SIG-M5 (cell line): ENCODE results near the gene CSPG4.
"Not testable (repeated sequence)": the region's sequence is repeated elsewhere in the genome, so short reads cannot be mapped to it uniquely, and the experiment has no call there.

Source experiments
- DNase-seq: peaks from one replicate; lab custom pipeline; 2025; lab: John Stamatoyannopoulos, UW

CSPG4 gene

DNA sequence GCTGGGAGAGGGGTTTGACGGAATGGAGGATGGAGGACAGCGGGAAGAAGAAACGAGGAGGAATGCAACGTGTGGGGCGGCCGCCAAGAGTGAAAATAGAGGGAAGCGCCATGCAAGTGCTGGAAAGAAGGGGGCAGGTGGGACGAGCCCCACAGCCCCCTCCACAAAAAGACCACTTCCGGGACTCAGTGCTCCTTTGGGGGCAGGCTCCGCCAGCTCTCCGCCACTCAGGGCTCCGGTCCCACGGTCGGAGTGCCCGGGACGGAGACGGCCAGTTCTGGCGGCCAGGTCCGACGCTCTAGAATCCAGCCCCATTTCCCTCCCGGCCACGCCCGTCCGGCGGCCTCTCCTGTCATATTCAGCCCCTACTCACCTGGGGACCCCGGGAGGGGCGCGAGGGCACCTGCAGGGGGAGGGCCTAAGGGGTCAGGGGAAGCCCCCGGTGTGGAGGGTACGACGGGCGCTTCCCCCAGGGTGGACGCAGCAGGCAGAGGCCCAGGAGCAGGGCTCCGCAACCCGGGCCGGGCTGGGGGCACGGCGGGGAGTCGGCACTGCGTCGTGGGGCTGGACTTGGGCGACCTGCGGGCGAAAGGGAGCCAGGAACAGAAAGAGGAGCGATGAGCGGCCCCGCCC, 25.5 kb upstream of the CSPG4 start:
- no peak for DNase-seq

DNA sequence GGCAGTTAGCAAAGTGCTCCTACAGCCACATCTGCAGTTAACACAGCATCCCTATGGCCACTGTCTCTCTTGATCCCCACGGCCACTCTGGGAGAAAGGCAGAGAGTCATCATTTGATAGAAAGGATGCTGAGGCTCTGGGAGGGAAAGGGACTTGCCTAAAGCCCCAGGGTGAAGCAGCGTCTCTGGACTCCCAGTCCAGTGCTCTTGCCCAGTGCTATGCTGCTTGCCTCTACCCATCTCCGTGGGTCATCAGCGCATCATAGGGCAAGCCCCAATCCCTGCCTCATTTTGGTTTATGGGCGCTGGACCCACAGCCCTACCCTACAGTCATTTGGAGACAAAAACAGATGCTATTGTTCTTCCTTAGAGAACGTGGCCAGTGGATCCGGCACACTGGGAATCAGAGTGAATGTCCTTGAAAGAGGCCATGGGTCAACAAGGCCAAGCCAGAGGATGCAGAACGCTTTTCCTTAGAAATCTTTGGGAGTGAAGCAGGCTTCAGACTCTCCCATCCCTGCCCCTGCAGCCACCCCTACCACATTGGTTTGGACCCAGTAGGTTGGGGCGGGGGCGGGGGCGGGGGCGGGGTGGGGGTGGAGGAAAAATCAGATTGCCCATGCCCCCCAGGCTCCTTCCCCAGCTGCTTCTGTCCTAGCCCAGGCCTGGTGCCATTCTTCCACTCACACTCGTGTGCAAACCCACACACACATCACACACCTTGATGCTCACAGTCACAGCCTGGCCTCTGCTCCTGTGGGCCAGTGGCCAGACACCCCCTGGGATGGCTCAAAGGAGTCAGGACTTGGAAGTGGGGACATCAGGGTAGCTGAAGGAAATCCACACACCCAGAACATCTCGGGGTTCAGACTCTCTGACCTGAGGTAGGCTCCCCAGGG, 24.7 kb upstream of the CSPG4 start:
- DNase-seq = not testable (repeated sequence)

DNA sequence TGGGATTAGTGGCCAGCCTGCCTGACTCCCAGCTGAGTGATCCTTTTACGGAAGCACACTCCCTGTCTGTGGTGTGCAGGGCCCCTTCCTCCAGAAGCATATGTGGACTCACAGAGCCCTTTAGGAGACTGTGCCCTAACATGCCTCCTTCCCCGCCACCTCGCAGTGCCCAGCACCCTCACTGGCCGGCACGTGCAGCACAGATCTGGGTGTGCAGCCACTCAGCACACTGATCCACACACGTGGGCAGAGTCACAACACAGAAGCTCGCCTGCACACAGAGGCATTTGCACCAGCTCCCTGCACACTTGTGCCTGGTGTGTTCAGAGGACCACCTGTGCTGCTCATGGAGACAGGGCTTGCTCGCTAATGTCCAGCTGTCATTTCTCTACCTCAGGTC, 23.6 kb upstream of the CSPG4 start:
- DNase-seq = no peak

DNA sequence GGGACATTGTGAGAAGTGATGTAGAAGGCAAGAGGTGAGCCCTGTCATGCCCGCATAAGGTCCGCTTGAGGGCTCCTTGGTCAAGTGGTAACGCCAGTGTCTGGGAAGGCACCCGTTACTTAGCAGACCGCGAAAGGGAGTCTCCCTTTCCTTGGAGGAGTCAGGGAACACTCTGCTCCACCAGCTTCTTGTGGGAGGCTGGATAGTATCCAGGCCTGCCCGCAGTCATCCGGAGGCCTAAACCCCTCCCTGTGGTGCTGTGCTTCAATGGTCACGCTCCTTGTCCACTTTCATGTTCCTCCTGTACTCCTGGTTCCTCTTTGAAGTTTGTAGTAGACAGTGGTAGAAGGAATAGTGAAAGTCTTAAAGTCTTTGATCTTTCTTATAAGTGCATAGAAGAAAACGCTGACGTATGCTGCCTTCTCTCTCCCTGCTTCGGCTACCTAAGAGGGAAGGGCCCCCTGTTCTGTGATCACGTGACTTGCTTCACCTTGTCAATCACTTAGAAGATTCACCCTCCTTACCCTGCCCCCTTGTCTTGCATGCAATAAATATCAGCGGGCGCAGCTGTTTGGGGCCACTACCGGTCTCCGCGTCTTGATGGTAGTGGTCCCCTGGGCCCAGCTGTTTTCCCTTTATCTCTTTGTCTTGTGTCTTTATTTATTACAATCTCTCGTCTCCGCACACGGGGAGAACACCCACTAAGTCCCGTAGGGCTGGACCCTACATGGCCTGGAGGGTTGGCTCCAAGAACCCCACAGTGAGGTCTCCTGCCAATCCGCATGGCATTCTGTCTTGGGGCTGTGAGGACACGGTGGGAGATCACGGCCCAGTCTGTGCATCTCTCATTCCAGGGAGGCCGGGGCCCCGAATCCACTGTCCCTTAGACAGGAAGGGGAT, 22.5 kb upstream of the CSPG4 start:
- not testable (repeated sequence) for DNase-seq

DNA sequence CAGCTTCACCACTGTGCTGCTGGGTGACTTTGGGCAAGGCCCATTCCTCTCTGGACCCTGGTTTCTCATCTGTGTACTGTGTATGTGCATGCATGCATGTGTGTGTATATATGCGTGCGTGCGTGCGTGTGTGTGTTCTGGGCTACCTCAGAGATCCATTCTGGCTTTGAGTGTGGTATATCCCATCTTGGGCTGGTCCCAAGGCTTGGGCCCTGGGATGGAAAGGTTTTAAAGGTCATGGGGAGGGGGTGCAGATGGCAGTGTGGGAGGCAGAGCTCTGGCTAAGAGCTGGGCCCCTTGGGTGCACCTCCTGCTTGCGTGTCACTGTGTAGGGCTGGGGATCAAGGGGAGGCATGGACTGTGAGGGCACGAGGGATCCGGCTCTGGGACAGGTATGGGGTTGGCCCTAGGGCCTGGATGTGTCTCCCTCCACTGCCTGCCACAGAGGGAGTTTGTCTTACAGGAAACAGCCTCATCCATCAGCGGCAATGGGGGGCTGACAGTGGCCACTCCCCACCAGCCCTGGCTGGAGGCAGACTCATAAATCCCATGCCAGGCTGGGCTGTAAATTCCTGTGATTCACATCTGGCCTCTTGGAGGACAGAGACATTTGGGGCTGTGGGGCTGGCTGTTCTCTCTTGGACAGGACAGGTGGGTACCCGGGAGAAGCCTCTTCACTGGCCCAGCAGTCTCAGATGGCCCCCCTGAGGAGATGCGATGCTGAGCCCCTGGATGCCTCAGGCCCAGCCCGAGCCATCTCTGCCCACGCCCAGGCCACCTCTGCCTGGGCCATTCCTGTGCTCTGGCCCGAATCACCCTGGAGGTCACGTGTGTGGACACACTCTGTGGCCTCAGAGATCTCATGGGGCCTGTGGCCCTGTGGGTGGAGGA, 21.4 kb upstream of the CSPG4 start:
- DNase-seq = no peak

DNA sequence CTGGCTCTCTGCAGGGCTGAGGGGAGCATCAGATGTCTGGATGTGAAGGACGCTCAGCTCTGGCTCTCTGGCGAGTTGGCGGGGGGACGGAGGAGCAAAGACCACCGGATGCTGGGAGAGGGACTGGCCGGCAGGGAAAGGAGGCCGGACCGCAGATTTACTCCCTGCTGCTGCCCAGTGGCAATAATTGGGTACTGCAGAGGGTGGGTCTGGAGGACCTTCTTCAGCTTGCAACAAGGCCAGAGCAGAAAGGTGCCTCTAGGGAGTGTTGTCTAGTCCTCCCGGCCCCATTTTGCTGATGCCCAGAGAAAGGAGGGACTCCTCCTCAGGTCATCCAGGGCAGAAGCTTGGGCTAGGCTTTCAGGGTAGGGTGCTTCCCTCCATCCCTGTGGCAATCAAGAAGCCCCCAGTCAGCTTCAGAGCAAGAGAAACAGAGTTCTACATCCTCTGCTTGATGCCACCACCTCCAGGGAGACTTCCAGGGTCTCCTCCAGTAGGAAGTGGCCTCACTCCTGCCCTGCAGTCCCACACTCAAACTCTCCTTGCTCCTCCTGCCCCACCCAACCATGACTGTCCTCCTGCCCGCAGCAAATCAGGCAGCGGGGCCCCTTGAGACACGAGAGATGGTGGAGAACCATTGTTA, 20.3 kb upstream of the CSPG4 start:
- no peak for DNase-seq

DNA sequence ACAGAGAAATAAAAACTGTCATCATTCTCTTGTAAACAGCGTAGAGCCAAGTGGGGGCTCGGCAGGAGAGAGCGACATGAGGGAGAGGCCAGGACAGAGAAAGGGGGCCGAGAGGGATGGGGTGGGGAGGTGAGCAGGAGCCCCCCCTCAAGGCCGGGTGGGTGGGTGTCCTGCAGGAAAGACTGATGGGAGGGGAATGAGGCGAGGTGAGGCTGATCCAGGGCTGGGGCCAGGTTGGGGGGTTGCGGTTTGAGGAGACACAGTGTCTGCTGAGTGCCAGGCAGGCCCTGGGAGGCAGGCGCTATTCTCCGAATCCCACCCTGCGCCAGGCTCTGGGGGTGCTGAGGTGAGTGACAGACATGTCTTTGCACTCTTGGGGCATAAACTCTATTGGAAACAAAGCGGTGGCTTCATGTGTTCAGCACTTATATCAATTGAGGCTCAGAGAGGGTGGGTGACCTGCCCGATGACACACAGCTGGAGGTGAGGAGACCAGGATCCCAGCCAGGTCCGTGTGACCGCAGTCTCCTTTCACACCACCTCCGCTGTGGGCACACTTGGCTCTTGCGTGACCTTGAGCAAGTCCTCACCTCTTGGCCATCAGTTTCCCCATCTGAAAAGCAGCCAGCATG, 19.6 kb upstream of the CSPG4 start:
- DNase-seq = no peak

DNA sequence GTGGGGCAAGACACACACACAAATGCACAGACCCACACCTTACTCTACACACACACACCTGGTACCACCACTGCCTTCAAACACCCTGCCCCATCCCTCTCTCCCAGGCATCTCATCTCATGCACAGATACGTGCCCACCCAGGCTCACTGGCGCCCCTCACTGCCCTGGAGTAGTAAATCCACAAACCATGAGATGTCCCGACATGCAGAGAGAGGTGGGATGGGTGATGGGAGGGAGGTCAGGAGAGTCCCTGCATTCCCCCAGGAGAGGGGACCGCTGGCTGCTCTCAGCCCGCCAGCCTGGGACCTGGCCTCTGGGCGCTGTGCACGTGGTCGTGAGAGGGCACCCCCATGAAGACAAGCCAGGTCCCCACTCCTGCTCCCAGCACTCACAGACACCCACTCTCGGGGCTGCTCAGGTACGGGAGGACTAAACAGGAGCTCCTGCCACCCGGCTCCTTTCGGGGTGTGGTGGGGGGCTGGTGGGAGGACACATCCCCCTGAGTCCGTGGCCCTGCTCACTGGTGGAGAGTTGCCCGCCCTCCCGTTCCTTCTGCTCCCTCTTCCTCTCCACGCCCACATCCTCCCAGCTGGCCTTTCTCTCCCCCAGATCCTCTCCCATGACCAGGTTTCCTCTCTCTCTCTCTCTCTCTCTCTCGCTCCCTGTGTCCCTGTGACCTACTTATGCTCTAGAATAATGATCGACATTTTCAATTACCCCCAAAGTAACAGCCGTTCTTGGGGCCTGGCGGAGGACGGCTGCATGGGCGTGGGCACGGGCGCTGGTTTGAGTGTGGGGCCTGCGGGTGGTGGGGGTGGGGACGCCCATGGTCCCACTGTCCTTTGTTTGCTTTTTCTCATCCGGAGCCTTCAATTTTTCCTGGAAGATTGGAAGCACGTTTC, 18.9 kb upstream of the CSPG4 start:
- no peak for DNase-seq

DNA sequence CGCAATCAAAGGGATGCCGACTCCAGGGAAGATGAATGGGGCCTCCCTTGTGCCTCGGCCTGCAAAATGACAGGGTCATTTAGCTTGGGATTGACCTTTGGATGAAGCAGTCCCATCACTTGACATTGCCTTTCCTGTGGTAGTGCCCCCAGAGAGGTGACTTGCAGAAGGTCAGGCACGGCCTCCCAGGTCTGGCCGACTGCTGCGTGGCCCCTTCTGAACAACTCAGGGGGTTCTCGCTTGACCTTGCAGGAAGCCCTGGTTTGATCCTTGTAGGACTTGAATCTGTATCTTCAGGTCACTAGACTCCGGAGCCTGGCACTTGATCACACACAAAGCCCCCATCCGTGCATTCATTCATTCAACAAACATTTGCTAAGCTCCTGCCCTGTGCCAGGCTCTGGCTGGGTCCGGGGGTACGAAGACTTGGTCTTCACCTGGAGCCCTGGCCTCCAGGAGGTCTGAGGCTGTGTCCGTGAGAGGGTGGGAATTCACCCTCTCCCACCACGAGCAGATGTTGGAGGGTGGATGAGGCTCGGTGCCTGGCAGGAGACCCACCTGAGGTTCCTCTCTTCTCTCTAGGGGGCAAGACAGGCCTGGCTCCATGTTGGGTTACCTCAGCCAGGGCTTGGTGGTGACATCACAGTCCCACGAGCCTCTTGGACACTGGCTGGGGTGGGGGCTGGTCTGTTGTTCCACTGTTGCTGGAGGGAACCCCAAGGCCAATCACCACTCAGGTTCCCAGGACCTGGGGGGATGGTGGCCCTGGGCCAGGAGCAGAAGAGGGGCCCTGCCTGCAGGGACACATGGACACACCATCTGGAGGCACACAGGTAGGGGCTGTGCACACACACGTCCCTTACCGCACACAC, 18.0 kb upstream of the CSPG4 start:
- DNase-seq = not testable (repeated sequence)

DNA sequence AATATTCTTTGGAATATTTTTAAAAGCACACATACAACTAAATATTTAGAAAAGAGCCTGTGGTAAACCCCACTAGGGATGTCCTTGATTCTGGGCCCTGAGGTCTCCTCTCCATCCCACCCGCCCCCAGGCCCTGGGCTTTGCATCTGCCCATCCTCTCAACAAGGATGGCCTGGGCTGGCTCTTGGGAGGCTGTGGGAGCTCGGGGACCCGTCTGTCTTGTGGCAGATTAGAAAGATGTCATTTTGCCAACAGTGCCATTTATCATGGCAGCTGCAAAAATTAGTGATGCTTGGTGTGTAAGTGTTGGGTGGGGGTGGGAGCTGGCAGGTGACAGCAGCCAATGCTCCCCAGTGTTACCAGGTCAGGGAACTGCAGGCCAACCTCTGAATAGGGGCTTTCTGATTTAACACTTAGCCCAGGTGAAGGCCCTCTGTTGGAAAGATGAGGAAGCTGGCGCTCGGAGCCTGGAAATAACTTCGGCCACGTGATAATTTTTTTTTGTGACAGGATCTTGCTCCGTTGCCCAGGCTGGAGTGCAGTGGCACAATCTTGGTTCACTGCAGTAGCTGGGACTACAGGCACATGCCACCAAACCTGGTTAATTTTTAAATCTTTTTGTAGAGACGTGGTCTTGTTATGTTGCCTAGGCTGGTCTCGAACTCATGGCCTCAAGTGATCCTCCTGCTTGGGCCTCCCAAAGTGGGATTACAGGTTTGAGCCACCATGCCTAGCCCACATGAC, 16.9 kb upstream of the CSPG4 start:
- no peak for DNase-seq

DNA sequence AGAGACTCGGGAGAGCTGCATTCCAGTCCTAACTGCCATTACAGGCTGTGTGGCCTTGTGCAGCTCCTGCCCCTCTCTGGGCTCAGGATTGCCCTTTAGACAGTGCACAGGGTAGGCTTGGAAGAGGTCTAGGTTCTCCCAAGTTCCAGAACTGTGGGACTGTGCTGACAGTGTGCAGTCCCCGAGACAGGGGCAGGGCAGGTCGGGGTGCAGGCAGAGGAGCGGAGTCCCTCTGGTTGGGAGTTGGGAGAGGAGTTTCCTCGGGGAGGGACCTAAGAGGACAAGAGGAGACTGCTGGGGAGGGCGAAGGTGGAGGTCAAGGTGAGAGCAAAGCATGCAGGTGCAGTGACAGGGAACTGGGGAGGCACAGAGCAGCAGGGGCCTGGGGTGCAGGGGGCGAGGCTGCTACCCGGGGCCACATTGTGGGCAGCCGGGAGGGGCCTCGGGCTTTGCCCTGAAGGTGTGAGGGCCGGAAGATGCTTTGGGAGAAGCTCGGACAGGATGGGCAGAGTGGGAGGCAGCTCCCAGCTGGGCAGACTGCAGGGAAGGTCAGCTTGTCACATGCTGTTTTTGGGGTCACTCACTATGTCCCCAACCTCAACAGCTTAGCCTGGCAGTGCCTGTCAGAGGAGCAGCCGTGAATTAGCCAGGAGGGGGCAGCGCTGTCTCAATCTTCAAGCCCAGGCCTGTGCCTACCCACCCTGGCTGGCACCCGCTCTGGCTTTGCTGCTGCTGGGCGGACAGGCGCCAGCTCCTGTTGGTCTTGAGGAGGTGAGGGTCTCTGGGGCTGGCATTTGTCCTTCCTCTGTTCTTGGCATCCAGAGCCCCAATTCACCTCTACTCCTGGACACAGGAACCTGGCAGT, 15.4 kb upstream of the CSPG4 start:
- no peak for DNase-seq

DNA sequence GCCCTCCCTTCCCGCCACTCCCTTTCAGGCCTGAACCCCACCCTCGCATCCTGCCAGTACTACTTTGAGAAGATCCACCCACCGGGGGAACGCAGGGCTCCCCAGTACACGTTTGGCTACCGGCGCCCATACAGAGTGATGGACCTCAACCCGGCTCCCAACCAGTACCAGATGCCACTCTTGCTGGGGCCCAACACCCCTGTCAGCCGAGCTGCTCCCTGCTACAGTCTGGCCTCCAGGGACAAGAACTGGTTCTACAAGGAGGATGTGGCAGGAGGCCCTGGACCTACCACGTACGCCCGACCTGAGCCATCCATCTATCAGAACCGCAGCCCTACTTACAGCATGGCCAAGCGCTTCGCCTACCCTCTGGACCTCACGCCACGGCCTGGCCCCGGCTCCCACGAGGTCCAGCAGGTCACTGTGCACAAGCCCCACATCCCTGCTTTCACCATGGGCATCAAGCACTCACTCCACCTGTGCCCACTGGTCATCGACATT, 14.4 kb upstream of the CSPG4 start:
- no peak for DNase-seq

DNA sequence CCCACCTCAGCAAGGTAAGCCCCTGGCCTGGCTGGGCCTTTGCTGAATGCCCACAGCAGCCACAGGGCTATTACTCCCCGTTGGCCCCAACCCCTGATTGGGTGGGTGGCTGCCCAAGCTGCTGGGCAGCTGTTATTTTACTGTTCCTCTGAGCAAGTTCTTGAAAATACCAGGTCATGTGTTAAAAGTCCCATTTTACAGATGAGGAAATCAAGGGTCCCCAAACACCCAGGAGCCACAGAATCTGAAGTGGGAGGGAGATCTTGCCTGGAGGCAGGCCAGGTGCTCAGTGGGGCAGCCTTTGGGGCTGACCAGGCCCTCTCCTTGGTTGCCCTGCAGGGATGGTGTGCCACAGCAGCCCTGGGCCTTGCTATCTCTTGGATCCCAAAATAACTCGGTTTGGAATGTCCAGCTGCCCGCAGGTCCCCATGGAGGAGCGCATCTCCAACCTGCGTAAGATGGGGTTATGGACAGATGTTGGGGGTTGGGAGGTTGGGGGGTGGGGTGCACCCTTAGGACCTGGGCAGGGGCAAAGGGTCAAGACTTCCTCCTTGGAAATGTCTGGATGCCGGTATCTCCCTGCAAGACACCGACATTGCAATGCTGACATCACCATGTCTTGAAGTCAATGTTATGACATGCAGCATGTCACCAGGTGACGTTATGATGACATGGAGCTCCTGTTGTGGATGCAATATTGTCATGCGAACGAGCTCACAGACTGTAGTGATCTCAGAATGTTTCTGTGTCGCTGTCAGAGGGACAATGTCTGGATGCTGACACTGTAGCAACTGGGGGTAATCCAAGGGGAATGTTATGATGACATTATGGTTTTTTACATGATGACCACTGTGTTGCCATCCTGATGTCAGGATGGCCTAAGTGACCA, 13.3 kb upstream of the CSPG4 start:
- no peak for DNase-seq

DNA sequence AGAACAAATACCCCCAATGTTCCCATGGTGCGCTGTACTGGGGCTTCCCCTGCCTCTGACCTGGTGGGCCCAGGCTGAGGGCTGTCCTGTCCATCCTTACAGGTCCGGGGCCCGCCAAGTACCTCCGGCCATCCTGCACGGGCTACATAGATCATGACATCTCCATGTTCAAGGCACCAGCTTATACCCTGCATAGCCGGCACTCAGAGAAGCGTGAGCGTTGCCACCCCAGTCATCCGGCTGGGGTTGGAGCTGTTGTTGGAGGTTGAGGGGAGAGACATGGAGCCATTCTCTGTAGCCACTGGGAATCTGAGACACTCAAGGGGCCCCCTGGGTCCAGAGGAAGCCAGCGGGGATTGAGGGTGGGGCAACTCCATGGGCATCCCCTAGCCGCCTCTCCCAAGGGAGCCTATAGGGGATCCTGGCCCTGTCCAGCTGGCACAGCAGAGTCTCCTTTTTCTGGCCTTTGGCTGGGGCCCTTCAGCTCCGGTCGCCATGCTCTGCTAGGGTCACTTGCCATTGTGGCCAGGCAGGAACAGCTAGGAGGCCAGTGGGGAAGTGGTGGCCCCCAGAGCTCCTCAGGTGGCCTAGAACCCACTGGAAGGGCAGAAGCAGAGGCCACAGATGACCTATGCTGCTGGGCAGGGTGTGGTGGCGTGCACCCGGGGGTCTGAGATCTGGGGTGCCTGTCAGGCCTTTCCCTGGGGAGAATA, 12.5 kb upstream of the CSPG4 start:
- no peak for DNase-seq
